Fibroblast of gingiva (primary cell): ENCODE measurements around the gene KRT5.

ENCODE experiments used
- DNase-seq: peaks from one replicate; pipeline ENCODE4 v3.0.0-alpha.2; 2011; ENCODE audit warnings: low read depth

The KRT5 gene

DNA sequence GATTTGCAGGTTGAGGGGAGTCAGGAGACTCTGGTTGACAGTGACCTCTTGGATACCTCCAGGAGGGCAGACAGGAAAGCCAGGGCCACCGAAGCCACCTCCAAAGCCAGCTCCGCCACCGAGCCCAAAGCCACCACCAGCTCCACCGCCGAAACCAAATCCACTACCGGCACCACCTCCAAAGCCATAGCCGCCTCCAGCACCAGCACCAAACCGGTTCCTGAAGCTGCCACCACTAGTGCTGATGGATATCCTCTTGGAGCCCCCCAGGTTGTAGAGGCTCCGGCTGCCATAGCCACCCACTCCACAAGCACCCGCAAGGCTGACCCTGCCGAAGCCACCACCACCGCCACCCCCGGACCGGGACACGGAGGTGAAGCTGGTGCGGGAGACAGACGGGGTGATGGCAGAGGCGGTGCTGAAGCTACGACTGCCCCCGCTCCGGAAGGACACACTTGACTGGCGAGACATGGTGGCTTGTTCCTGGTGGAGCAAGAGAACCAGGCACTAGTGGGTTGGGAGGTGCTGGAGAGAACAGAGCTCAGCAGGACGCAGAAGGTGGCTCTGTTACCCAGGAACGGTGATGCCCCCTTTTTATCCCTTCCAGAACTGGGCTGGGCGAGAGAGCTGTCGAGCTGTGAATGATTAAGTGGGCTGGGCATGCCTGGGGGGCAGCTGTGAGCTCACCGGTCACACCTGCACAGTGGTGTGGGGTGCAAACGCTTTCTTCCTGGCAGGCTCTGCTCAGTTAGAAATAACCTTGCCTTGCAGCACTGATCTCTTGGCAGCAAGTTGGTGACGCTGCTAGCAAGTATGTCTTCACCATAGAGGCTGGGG lies at the start of gene KRT5:
TSS of gene KRT5 (minus strand) at position 569 of the 837 bp plus-strand sequence. CDS start at position 471, 98 bp downstream.
- DNase-seq: no peak

GRCh38 chr12:52568111-52568510 lies 47.9 kb upstream of the KRT5 start:
- no peak for DNase-seq

DNA sequence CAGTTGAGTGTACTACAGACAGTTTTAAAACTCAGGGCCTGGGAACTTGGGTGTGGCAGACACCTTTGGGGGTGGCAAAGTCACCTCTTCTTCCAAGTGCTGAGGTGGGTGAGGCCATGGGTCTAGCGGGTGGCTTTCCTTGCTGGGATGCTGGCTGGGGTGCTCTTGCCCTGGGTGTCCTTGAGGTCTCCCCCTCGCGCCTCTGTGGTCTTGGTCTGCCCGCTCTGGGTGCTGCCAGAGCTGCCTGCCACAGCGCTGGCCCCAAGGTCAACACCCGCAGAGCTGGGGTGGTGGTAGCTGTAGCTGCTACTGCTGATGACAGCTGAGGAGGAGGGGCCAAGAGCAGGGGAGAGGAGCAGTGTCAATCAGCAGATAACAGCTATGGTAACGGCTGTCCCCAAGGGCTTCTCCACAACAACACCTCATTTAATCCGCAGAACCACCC lies 46.7 kb upstream of the KRT5 start:
- DNase-seq: no peak

DNA sequence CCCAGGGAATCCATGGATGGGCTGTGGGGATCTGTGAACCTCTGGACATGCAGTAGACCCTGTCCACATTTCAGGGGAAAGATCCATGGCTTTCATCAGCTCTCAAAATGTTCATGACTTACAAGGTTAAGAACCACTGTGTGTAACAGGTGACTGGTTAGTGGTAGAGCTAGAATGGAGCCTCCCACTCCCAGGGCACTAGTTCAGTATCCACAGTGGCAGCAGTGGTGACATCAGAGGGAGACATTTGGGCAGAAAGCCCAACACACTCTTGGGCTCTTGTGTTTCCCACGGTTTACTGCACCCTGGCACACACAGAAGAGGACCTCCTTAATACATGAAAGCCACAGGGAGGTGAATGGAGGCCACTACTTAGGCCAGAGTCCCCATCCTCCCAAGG lies 44.4 kb upstream of the KRT5 start:
- no peak for DNase-seq

DNA sequence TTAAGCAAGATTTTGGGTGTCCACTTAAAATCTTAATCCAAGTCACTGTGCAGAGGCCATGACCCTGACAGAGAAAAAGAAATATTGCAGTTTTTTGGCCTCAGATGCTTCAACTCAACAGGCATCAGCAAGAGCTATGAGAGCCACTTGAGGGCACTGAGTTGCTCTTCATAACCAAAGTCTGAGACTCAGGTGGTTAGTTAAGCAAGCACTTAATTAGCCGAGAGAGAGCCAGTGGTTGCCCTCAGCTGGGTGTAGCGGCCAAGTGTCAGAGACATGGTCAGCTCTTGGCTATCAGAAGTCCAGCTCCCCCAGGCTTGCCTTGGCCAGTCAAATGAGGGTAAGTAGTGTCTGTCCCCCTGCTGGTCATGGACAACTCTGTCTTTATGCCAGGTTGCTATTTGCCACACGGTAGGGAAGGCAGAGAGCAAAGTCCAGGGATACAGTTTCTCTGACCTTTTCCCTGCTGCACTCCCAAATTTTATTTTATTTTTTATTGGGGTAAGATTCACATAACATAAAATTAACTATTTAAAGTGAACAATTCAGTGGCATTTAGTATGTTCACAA lies 41.8 kb upstream of the KRT5 start:
- no peak for DNase-seq

DNA sequence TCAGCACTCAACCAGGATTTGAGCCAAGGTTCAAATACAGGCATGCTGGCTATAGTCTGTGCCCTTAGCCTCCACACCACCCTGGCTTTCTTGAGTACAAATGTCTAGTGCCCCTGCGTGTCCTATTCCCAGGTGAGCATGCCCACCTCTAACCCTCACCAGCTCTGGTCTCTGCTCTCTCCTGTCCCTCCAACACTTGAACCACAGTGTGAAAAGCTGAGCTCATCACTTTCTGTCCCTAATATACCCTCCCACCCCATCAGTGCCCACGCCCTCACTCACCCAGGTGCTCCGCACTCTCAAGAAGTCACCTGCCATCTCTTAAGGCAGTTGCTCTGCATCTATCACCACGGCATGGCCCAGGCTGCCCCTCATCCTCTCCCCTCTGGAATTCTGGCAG lies 39.8 kb upstream of the KRT5 start:
- DNase-seq: no peak

- no peak for DNase-seq
Observed at GRCh38 chr12:52558781-52559445, 38.7 kb upstream of the KRT5 start.

DNA sequence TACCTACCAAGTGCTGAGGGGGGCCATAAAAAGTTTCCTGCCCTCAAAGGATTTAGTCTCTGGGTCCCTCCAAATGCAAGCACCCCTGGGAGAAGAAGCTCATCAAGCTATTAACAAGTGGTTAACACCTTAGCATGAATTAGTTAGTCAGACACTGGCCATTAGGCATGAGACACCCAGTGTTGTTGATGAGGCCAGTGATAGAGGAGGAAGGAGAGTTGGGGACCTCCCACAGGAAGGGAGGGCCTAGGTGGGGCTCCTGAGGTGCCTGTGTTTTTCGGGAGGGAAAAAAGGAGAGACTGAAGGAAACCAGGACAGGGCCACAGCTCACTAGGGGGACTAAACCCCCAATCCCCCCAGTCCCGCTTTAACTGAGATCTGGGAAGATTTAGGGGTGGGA lies 37.3 kb upstream of the KRT5 start:
- no peak for DNase-seq

DNA sequence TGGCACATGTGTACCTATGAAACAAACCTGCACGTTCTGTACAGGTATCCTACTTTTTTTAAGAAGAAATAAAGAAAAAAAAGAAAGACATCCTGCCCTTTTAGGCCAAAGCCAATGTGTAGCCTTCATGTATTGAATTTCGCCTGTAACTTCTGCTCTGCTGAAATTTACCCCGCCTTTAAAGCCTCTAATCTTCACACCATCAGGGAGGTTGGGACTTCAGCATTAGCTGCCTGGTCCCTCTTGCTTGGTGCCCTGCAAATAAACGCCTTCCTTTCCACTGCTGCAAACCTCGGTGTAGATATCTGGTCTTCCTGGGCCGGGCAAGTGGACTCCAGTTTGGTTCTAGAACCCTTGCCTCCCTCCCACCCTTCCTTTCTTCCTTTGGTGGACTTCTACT lies 35.4 kb upstream of the KRT5 start:
- DNase-seq: no peak

DNA sequence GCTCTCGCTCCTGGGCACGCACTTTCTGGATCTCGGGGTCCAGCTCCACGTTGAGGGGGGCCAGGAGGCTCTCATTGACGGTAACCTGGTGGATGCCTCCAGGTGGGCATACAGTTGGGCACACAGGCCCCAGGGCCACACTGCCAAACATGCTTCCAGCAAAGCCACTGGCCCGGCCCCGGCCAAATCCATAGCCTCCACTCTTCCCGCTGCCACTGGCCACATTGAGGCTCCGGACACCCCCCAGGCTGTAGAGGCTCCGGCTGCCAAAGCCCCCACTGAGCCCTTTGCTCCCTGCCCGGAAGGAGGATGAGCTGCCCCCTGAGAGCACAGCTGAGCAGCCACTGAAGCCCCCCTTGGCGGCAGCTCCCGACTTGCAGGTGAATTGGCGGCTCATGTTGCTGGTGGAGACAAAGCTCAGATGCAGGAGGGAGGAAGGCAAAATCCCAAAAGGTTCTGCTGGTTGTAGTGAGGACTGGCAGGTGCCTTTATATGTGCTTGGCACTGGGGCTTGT lies 32.5 kb upstream of the KRT5 start, which contains the start of gene KRT71:
TSS of gene KRT71 (minus strand) at position 465 of the 515 bp plus-strand sequence. CDS start at position 397, 68 bp downstream.
- no peak for DNase-seq

- DNase-seq: no peak
Observed at GRCh38 chr12:52552055-52552454, 31.9 kb upstream of the KRT5 start.

- no peak for DNase-seq
Observed at GRCh38 chr12:52551216-52551865, 31.1 kb upstream of the KRT5 start.

- no peak for DNase-seq
Observed at GRCh38 chr12:52546126-52546525, 25.9 kb upstream of the KRT5 start.

- no peak for DNase-seq
Observed at GRCh38 chr12:52543985-52544883, 24.0 kb upstream of the KRT5 start.

DNA sequence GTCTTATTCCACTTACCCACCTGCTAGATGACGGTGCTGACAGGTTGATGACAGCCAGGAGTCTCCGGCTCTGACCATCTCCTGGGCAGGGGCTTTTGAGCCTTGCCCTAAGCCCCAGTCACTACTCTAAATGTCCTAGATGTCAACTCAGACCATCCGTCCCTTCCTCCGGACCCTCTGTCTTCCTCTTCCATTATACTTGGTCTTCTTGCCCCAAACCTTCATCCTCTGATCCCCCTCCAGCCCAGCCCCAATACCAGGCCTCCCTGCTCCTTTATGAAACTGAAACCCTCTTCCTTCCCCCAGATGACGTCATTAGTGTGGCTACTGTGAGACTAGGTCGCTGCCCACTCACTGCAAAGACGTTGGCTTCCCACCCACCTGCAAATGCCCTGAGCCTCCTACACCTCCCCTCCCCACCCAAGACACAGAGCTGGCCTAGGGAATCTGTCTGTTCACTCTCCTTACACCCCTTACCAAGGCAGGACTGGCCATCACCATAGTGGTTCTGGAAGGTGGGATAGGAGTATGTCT lies 22.7 kb upstream of the KRT5 start:
- DNase-seq: no peak

GRCh38 chr12:52542157-52542556 lies 22.0 kb upstream of the KRT5 start:
- DNase-seq: no peak

DNA sequence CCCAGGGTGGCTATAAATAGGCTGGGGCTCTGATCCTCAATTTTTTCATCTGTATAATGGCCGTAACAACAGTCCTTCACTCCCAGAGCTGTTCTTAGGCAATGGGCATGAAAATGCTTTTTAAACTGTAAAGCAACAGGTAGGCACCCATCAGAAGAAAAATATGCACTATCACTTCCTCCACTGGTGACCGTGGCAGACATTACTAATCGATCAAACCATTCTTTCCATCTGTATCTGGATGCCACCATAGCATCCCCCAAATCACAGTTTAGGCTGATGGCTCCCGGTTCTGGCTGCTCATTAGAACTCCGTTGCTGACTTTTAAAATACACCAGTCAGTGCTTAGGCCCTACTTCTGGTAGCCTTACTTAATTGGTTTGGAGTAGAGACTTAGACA lies 21.5 kb upstream of the KRT5 start:
- DNase-seq: no peak

- no peak for DNase-seq
Observed at GRCh38 chr12:52540531-52540930, 20.3 kb upstream of the KRT5 start.

- no peak for DNase-seq
Observed at GRCh38 chr12:52539821-52540173, 19.6 kb upstream of the KRT5 start.

GRCh38 chr12:52539083-52539820 lies 19.1 kb upstream of the KRT5 start:
- DNase-seq: peak; percentile 56
